ENCODE results near the gene CAVIN4.

The CAVIN4 gene

GRCh38 chr9:100577776-100578448, at the start of gene CAVIN4:
Gene CAVIN4 (plus strand): TSS chr9:100578079. CDS start chr9:100578144, 65 bp downstream.
- DNase-seq: no peak

GRCh38 chr9:100534401-100534800, 43.5 kb upstream of the CAVIN4 start:
- no peak for DNase-seq

- DNase-seq: no peak
Observed at GRCh38 chr9:100540327-100540726, 37.6 kb upstream of the CAVIN4 start.

DNA sequence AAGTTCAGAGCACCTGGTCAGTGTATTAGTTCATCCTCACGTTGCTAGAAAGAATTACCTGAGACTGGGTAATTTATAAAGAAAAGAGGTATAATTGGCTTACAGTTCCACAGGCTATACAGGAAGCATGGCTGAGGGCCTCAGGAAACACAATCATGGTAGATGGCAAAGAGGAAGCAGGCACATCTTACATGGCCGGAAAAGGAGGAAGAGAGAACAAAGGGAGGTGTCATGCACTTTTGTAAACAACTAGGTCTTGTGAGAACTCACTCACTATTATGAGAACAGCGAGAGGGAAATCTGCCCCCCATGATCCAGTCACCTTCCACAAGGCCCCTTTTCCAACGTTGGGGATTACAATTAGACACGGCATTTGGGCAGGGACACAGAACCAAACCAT, 28.8 kb upstream of the CAVIN4 start:
- no peak for DNase-seq

- no peak for DNase-seq
Observed at GRCh38 chr9:100554935-100555401, 22.9 kb upstream of the CAVIN4 start.

DNA sequence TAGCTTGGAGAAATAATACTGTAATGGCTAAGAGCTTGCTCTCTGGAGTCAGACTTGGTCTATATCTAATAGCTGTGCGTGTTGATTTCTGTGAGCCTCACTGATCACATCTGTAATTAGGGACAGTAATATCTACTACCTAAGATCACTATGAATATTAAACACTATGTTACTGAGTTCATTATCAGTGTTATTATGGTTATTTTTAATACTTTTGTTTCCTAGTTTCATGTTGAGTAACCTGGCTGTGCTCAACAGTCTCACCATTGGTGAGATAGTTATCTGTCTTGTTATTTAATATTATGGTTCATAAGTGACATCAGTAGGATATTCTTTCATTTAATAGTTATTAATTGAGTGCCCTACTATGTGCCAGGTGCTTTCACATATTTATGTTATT, 22.4 kb upstream of the CAVIN4 start:
- no peak for DNase-seq

DNA sequence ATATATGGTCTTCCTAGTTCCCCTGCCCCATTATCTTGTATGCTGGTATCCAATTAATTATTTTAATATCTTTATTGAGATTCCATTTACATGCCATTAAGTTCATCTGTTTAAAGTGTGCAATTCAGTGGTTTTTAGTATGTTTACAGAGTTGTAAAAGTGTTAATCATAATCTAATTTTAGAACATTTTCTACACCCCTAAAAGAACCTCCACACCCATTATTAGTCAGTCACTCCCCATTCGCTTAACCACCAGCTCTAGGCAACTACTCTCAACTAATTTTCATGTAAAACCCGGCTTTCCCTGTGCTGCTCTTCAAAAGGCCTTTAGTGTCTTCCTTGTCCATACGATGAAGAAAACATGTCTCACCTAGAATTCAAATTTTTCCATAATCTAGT, 20.8 kb upstream of the CAVIN4 start:
- no peak for DNase-seq

- no peak for DNase-seq
Observed at GRCh38 chr9:100561256-100561655, 16.6 kb upstream of the CAVIN4 start.

- DNase-seq: no peak
Observed at GRCh38 chr9:100567856-100568255, 10.0 kb upstream of the CAVIN4 start.

GRCh38 chr9:100573655-100574260, 4.1 kb upstream of the CAVIN4 start:
- no peak for DNase-seq

DNA sequence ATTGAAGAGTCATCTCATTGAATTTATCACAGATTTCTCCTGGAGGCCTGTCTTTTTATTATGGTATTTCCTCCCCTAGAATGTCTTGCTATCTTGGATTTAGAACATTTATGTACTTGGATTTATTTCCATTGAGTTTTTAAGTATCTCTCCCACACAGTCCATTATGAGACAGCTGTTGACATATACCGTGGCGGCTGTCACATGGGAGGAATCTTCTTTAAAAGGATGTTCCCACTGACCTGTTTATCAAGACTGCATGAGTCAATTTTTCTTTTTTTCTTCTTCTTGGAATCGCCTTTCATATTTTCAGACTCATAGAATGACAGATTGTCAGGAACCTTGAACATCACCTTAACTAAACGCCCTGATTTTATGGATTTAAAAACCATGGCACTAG, 2.9 kb upstream of the CAVIN4 start:
- DNase-seq: no peak

DNA sequence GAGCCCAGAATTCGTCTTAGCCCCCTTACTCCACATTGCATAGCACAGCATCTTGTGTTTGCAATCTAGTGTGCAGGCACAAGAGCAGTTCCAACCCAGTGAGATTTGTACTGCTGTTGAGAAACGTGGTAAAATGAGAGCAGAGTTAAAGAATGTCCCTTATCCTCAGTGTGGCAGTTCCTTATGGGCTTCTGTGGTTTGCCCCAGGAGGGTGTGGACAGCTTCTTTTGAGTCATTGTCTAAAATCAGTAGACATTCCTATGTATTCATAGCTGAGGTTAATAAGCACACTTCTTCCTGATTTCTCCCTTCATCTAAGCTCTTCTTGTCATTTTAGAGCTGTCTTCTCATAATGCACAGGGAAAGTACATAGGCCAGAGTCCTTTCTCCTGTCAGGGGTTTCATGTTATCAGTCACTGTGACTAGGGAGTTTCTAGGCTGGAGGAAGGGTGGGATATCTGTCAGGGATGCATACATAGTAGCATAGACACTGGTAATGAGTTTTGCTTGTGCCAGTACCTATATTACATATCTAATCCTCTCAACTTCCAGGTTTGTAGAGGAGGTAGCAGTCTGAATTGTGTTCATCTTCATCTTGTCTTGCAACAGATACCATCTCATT, 2.0 kb upstream of the CAVIN4 start:
- DNase-seq: no peak

- no peak for DNase-seq
Observed at GRCh38 chr9:100578610-100579009, 731 bp downstream of the CAVIN4 start.

- no peak for DNase-seq
Observed at GRCh38 chr9:100579665-100580064, 1.8 kb downstream of the CAVIN4 start.

DNA sequence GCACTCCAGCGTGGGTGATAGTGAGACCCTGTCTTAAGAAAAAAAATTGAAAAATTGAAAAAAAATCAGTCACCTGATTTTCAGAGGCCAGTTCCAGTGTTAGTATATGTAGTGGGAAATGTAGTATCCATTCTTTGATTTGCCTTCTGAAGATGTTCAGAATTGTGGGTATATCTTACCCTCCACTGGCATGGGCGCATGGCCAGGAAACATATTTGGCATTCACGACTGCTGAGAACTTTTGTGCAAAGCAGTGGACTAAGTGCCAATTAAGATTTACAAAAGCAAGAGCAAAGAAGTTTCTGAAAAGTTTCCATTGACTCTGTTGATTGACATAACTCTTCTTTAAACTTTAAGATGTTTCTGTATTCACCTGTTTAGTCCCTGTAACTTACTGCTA, 2.4 kb downstream of the CAVIN4 start:
- DNase-seq: no peak

DNA sequence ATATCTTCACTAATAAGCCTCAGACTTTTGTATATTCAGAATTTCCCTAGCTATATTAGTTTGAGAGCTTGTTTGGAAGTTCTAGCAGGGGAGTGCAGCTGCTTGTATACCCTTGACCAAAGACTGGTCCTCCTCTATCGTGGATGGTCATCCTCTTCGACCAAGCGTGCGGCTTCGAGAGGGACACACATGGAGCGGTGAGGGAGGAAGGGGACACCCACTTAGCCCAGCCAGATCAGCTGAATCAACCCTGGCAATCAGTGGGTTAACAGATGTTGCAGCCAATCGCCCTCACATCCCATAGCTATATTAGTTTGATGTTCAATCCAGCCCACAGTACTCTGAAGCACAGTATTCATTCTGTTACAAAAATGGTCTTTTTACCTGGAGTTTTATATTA, 3.2 kb downstream of the CAVIN4 start:
- no peak for DNase-seq

GRCh38 chr9:100581661-100582060, 3.8 kb downstream of the CAVIN4 start:
- no peak for DNase-seq

- no peak for DNase-seq
Observed at GRCh38 chr9:100583014-100583802, 5.3 kb downstream of the CAVIN4 start.

- DNase-seq: no peak
Observed at GRCh38 chr9:100584951-100585350, 7.1 kb downstream of the CAVIN4 start.

DNA sequence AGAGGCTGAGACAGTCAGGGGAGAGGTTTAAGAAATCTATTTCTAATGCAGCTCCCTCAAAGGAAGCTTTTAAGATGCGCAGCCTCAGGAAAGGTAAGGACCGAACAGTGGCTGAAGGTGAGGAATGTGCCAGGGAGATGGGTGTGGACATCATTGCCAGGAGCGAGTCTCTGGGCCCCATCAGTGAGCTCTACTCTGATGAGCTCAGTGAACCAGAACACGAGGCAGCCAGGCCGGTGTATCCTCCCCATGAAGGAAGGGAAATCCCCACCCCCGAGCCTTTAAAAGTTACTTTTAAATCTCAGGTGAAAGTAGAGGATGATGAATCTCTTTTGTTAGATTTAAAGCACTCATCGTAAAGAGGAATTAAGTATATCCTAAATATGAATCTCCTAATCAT, 8.2 kb downstream of the CAVIN4 start:
- no peak for DNase-seq

DNA sequence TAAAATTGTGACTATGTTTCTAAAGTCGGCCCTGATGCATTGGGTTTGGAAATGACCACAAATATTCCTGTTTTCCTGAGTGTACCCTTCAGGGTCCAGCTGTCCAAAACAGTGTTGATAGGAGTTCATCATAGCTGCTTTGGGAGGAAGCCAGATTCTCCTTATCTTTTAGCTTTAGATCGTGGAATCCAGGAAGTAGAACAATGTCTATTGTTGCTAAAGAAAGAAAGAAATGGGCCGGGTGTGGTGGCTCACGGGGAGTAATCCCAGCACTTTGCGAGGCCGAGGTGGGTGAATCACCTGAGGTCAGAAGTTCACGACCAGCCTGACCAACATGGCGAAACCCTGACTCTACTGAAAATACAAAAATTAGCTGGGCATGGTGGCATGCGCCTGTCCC, 9.5 kb downstream of the CAVIN4 start:
- DNase-seq: no peak

GRCh38 chr9:100589582-100589981, 11.7 kb downstream of the CAVIN4 start:
- no peak for DNase-seq

DNA sequence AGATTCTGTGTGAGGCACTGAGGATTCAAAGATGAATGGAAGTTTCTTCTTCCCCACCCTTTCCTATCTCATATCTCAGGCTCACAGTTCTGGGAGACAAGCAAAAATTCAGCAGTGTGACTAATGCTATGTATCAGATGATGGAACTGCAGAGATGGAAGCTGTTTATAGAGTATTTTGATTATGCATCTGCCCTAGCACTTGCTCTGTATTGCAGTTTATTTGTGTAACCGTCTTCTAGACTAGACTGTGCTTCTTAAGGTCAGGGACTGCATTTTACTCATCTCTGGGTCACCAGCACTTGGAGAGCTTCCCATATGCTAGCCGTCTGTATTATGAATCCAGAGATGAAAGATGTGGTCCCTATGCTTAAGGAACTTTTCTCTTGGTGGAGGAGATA, 12.6 kb downstream of the CAVIN4 start:
- no peak for DNase-seq

DNA sequence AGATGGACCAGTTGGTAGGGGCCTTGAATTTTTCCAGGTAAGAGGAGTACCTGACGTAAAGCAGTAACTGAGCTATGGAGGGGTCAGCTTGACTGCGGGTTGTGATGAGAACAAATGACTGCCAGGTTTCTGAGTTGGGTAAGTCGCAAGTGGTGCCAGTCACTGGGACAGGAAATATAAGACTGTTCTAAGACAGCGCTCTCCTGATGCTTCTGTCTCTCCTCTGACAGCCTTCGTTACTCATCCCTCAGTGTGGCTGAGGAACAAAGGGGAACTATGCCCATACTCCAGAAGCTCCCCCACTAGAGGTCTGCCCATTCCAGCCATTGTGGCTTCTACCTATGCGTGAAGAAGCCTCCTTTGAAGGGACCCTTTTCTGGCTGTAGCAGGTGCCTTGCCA, 13.3 kb downstream of the CAVIN4 start:
- DNase-seq: no peak

Measured in CD4-positive, alpha-beta T cell treated with Interleukin-6 for 4 hours (primary cell).